Mucosa of descending colon (tissue), 3 donors: ENCODE measurements around the gene NFATC3. TPM values are rescaled to one million over a fixed set of nuclear protein-coding genes. Genes with fewer than 3 reads are reported as not detected.
A peak's percentile ranks its signal among the peaks of the same experiment; 100 is the strongest.

Experiments used
- ATAC-seq: fragments of 200-7000 bp; cut with Tn5 transposase; one replicate; pipeline ENCODE4 v1.9.1; 2020; ENCODE audit warnings: mild to moderate bottlenecking, moderate library complexity
- DNase-seq, 3 donors: peaks; one replicate each; pipeline ENCODE4 v3.0.0-alpha.2; 2020
- H3K36me3 ChIP-seq: fragments of 200-600 bp; one replicate; pipeline ENCODE4 v1.8.0; 2021; ENCODE audit warnings: low read depth, mild to moderate bottlenecking
- H3K4me1 ChIP-seq: fragments of 200-600 bp; one replicate; pipeline ENCODE4 v1.8.0; 2021; ENCODE audit warnings: low read depth, mild to moderate bottlenecking
- H3K4me3 ChIP-seq: fragments of 200-600 bp; one replicate; pipeline ENCODE4 v1.8.0; 2021; ENCODE audit warnings: mild to moderate bottlenecking
- H3K9me3 ChIP-seq: fragments of 200-600 bp; one replicate; pipeline ENCODE4 v1.8.0; 2021; ENCODE audit warnings: mild to moderate bottlenecking
- intact Hi-C, 2 donors: fragments of 100-400 bp; cut with DNase I in 1 of 2; cut with micrococcal nuclease in 1 of 2; formaldehyde crosslinking; loops; one replicate each; pipeline versions ENCODE4 v1.11.0 to v1.11.1; 2022; cut with DNase I, micrococcal nuclease
- total RNA-seq, 3 donors: library from RNA; stranded (reverse); fragmentation: NEBNext Ultra II Directional in 2 of 3; extraction: Animal tissue kit (Norgen Biotek cat#: 25700) in 2 of 3; gene quantifications; one replicate each; pipeline versions ENCODE4 v1.2.1 to v1.2.4, GENCODE V29; 2021 to 2023
- TF ChIP-seq, protein P1 (sequence below): fragments of 200-600 bp; IDR thresholded peaks from one replicate; pipeline ENCODE4 v1.8.0; 2022; ENCODE audit warnings: antibody characterized with exemption, mild to moderate bottlenecking
- donor health status: DM: no; HTN: no; CAD: no; lungs with moderate emphysema.
- donor health status: DM: no; HTN: no; CAD: no.
- donor health status: DM: no; HTN: yes; CAD: no.

NFATC3 gene
- total RNA-seq, 3 donors from 2014 or later, result 24.2 to 44.0 (median 25.5) TPM

DNA sequence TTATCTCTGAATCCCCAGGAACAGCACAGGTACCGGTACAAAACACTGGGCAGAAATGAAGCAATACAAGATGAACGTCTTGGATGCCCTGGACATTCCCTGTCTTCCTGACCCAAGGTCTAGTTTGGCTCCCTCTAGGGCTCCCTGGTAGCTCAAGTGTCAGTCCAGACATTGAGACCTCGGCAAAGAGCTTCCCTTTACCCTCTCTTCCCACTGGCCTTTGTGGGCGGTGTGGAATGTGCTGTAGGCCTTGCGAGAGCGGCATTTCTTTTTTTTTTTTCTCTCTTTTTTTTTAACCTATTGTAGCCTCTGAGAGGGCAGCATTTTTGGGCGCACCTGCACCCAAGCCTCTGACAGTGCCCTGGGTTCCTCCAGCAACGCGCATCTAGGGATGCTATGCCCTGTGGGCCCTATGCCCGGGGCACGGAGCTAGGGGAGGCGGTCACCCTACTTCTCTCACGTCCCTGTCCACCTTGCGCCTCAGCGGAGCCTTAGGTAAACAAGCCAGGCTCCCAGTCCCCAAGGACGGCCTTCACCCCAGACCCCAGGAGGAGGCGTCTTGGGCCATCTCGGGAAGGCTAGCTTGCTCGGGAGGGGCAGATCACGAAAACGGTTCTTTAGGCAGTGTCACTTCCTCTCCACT lies 1.2 kb upstream of the NFATC3 start:
- H3K4me1 ChIP-seq, result peaks cover 44% of the 10 kb centered on the region
- intact Hi-C loops, result no loop called here
- DNase-seq, result no peak
- TF ChIP-seq, protein P1, sequence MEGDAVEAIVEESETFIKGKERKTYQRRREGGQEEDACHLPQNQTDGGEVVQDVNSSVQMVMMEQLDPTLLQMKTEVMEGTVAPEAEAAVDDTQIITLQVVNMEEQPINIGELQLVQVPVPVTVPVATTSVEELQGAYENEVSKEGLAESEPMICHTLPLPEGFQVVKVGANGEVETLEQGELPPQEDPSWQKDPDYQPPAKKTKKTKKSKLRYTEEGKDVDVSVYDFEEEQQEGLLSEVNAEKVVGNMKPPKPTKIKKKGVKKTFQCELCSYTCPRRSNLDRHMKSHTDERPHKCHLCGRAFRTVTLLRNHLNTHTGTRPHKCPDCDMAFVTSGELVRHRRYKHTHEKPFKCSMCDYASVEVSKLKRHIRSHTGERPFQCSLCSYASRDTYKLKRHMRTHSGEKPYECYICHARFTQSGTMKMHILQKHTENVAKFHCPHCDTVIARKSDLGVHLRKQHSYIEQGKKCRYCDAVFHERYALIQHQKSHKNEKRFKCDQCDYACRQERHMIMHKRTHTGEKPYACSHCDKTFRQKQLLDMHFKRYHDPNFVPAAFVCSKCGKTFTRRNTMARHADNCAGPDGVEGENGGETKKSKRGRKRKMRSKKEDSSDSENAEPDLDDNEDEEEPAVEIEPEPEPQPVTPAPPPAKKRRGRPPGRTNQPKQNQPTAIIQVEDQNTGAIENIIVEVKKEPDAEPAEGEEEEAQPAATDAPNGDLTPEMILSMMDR, result no peak
- H3K9me3 ChIP-seq, result no peaks in the 10 kb centered on the region
- no peak overlapping the region for H3K4me3 ChIP-seq
- no peaks in the 10 kb centered on the region for H3K36me3 ChIP-seq
- ATAC-seq, result no peak

DNA sequence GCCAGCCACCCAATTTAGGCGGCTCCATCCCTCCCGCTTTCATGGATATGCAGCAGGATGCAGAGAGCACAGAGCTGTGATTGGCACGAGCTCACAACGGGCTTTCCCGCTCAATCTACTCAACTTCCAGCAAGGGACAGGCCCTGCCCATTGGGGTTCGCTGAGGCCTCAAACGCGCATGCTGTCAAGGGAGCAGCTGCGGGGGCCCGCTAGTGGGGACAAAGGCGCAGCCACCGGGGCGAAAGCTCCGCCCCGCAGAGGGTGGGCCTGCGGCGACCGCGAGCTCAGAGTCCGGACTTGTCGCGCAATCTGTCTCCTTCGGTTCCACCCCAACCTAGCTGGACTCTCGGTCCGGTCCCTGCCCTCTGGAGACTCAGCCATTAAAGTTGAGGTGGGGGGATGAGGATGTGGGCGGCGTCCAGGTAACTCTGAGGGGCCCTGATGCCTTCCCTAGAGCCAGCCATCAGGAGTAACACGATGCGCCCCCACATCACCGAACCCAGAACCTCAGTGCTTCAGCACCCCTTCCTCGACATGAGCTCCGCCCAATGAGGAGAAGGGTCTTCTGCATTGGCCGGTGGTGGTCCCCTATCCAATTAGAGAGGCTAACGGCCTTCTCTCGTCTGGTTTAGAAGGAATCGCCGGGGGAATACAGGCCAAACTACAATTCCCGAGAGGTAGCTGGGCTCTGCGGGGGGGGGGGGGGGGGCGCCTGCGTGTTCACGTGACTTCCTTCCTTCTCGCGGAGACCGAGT lies 489 bp upstream of the NFATC3 start:
- Histone ChIP-seq H3K9me3 (no peaks in the 10 kb centered on the region), H3K4me1 (peaks cover 37% of the 10 kb centered on the region), H3K36me3 (no peaks in the 10 kb centered on the region), H3K4me3 (peak overlapping the region; percentile 33)
- intact Hi-C loops, result no loop called here
- ATAC-seq, result peak; percentile 67
- DNase-seq, result peak; percentile 88 to 95 (median 92)
- TF ChIP-seq, protein P1, result no peak

DNA sequence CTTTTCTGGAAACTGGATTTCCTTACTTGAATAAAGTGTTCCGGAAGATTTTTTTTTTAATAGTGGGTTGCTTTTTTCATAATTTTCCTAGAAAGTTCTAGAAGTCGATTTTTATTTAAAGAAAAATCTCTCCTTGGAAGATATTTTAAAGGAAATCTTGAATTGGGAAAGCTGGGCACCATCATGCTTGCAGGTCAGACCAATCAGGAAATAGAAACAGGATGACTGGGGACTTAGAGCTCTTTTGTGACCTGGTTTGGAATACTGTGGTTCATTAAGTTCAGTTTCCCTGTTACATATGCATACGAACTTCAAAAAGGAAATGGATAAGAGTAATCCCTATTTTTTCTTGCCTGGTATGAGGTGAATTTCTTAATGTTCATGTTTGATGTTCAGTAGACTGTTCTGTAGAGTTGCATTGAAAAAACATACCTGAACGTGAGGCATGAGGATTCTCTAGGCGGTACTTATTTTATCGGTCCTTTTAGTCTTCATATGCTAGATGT lies 1.2 kb downstream of the NFATC3 start:
- Histone ChIP-seq H3K36me3 (no peaks in the 10 kb centered on the region), H3K4me3 (peak overlapping the region; percentile 69), H3K9me3 (no peaks in the 10 kb centered on the region), H3K4me1 (peaks cover 30% of the 10 kb centered on the region)
- TF ChIP-seq, protein P1, result no peak
- DNase-seq (no peak), ATAC-seq (no peak)
- intact Hi-C loops, result no loop called here

DNA sequence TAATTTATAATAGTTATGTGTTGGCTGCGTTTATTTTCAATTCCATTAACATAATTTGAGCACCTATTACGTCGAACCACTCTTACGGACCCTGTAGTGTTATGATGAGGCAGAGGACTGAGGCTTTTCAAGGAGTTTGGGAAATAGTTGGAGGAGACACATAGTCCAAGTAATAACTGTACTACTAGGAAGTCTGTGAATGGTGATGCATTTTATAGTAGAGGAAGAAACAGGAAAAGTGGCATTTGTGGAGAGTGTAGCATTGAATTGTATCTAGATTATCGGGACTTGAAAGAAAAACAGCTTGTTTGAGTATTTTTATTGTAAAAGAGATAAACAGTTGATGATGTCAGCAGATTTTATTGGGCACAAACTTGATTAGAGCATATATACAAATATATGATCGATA lies 1.7 kb downstream of the NFATC3 start:
- no peak overlapping the region for H3K4me3 ChIP-seq
- H3K36me3 ChIP-seq, result no peaks in the 10 kb centered on the region
- no peaks in the 10 kb centered on the region for H3K9me3 ChIP-seq
- peaks cover 35% of the 10 kb centered on the region for H3K4me1 ChIP-seq
- TF ChIP-seq, protein P1, result no peak
- intact Hi-C loops, result no loop called here
- DNase-seq, result no peak
- ATAC-seq, result no peak

DNA sequence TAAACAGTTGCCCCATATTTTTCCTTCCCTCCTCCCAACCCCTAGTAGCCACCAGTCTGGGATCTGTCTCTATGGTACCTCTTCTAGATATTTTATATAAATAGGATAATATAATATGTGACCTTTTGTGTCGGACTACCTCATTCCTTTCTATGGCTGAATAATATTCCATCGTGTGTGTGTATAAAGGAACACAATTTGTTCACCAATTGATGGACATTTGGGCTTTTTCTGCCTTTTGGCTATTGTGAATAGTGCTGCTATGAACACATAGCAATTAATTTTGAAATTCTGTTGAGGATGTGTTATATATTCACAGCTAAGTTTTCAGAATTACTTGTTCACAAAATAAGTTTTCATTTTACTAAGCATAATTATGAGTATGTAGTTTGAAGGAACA lies 2.5 kb downstream of the NFATC3 start:
- Histone ChIP-seq H3K36me3 (no peaks in the 10 kb centered on the region), H3K4me1 (peaks cover 39% of the 10 kb centered on the region), H3K9me3 (no peaks in the 10 kb centered on the region), H3K4me3 (no peak overlapping the region)
- intact Hi-C loops, result no loop called here
- no peak for DNase-seq
- TF ChIP-seq, protein P1, result no peak
- no peak for ATAC-seq
